ENCODE data around the gene RGL4. TPM values are rescaled to one million over a fixed set of nuclear protein-coding genes. Genes with fewer than 3 reads are reported as not detected.

The RGL4 gene
- total and polyA plus RNA-seq, 2 of the 8 experiments (the other 6 are each of a cell fraction or from before 2014, with no cell fraction given), result not detected

GRCh38 chr22:23718371-23719165 lies 27.8 kb downstream of the RGL4 start (continued):
- TF ChIP-seq SAP30 (IDR thresholded peaks at IDR 0.05; ENCODE audit: insufficient read depth, insufficient replicate concordance, low read length) (no peak), JUN (IDR thresholded peaks at IDR 0.05; ENCODE audit: low read depth, low read length) (no peak), HDAC2 (IDR thresholded peaks at IDR 0.05; ENCODE audit: borderline replicate concordance in 1 of 2, low read depth in 2 of 2, low read length in 2 of 2) (no peak), SP4 (IDR thresholded peaks at IDR 0.05; ENCODE audit: low read length) (no peak), RBBP5 (IDR thresholded peaks at IDR 0.05; ENCODE audit: borderline replicate concordance, low read depth, low read length) (no peak), PHF8 (conservative IDR thresholded peaks at IDR 0.05; ENCODE audit: low read depth, low read length) (no peak), TBP (IDR thresholded peaks at IDR 0.05; ENCODE audit: low read depth, low read length) (no peak)

All from H1 (cell line).